ENCODE data around the gene C4orf54.

C4orf54 gene

GRCh38 chr4:99668472-99668871 lies 10.8 kb upstream of the C4orf54 start:
- TF ChIP-seq, protein P1, sequence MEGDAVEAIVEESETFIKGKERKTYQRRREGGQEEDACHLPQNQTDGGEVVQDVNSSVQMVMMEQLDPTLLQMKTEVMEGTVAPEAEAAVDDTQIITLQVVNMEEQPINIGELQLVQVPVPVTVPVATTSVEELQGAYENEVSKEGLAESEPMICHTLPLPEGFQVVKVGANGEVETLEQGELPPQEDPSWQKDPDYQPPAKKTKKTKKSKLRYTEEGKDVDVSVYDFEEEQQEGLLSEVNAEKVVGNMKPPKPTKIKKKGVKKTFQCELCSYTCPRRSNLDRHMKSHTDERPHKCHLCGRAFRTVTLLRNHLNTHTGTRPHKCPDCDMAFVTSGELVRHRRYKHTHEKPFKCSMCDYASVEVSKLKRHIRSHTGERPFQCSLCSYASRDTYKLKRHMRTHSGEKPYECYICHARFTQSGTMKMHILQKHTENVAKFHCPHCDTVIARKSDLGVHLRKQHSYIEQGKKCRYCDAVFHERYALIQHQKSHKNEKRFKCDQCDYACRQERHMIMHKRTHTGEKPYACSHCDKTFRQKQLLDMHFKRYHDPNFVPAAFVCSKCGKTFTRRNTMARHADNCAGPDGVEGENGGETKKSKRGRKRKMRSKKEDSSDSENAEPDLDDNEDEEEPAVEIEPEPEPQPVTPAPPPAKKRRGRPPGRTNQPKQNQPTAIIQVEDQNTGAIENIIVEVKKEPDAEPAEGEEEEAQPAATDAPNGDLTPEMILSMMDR (IDR thresholded peaks at IDR 0.05; ENCODE audit: low read depth, low read length), result no peak
- DNase-seq (ENCODE audit: extremely low read depth, low read depth), result no peak

DNA sequence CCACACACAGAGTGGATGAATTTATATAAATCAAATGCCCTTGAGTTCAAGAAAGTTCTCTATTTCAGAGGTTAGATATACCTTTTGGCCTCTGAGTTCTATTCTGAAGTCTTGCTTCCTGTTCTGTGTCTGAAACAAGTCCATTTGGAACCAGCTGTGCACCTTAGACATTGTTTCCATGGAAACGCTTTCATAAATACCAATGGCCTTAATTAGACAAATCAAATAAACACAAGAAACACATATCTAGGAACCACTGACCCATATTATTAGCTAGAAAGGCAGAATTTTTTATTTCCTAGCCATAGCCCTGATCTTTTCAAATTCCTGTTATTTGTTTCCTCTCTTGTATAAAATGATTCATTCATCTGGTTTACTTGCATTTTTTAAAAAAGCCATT lies 8.4 kb upstream of the C4orf54 start:
- TF ChIP-seq, protein P1 (IDR thresholded peaks at IDR 0.05; ENCODE audit: low read depth, low read length), result no peak
- DNase-seq (ENCODE audit: extremely low read depth, low read depth), result no peak

GRCh38 chr4:99664716-99665115 lies 7.1 kb upstream of the C4orf54 start:
- DNase-seq (ENCODE audit: extremely low read depth, low read depth), result no peak
- TF ChIP-seq, protein P1 (IDR thresholded peaks at IDR 0.05; ENCODE audit: low read depth, low read length), result no peak

- TF ChIP-seq, protein P1 (IDR thresholded peaks at IDR 0.05; ENCODE audit: low read depth, low read length), result no peak
- no peak for DNase-seq (ENCODE audit: extremely low read depth, low read depth)
Measured at GRCh38 chr4:99661907-99662306, 4.3 kb upstream of the C4orf54 start.

DNA sequence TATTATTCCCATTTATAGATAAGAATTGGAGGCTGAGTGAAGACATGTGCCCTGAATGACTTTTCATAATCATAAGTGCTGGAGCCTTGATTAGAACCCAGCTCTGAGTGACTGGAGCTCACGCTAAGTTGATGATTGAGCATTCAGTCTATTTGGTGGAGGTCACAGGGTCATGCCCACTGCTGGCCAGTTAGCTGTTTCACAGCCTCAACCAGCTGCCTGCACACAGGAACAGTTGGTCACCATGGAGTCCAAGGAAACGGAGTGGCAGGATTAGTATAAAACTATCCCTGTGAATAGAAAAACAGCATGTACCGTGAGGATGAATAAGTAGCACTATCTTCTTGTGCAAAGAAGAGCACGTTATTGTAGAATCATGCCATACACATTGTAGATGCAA lies 1.0 kb upstream of the C4orf54 start:
- DNase-seq (ENCODE audit: extremely low read depth, low read depth), result no peak
- TF ChIP-seq, protein P1 (IDR thresholded peaks at IDR 0.05; ENCODE audit: low read depth, low read length), result no peak

DNA sequence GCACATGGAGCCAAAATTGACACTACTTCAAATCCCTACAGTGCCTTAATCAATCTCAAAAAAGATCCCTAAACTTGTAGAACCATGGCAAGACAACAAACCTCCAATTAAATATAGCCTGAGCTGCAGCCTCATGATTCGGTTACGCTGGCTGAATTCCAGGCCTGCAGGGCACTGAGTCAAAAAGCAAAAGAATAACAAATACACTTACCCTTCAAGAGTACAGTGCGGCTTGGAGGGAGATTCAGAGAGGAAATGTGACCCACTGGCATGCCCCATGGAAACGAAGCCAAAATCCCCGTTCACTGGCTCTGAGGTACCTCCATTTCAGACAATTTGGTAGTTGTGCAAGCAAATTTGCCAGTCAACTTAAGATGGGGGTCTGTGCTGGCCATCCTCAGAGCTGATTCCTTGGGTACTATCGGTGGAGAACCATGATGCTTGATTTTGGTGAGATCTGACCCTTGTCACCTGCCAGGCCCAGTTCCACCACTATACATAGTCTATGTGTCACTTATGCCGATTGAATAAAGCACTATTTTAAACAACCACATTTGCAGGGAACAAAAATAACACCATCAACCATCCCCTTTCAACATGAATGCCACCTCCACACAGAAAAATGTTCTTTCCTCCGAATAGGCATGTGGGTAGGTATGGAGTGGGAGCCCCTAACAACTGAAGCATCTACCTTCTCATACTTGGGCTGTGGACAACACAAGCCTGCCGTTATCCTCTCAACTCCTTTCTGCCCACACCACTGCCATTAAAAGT lies 2.1 kb downstream of the C4orf54 start:
- DNase-seq (ENCODE audit: extremely low read depth, low read depth), result peak; percentile 7
- TF ChIP-seq, protein P1 (IDR thresholded peaks at IDR 0.05; ENCODE audit: low read depth, low read length), result no peak

DNA sequence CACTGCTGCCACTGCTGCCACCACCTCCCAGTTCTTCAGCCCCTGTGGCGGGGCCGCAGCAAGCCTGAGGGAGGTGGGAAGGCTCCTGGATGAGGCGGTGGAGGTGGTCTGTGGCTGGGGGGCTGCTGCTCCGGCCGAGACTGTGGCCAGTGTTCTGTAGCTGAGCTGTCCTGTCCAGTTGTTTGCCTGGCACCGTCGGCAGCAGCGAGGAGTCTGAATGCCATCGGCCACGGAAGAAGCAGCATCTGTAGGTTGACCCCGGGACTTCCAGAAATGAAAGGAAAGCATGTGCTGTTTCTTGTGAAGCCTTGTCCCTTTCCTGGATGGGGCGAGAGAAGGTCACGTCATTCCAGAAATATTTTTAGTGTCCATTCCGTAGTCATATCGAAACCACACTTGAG lies 3.3 kb downstream of the C4orf54 start:
- TF ChIP-seq, protein P1 (IDR thresholded peaks at IDR 0.05; ENCODE audit: low read depth, low read length), result no peak
- DNase-seq (ENCODE audit: extremely low read depth, low read depth), result no peak

Data from AG09319 (cell line).